Neuronal stem cell (in vitro differentiated cells): Measurements from ENCODE around the gene SMIM10L2A.
"Not testable (repeated sequence)": the region's sequence is repeated elsewhere in the genome, so short reads cannot be mapped to it uniquely, and the experiment has no call there.

Experiments
- DNase-seq: peaks from one replicate; pipeline ENCODE4 v3.0.0-alpha.2; 2013; ENCODE audit warnings: low spot score
- H2AFZ ChIP-seq: one replicate; pipeline ENCODE4 v1.6.1; 2013; ENCODE audit warnings: mild to moderate bottlenecking, low read length, inconsistent platforms
- H2AK5ac ChIP-seq: 2 replicates; pipeline ENCODE4 v1.6.1; 2013; ENCODE audit warnings: low read depth, mild to moderate bottlenecking, inconsistent platforms, low read length, moderate library complexity, mixed read lengths
- H2BK120ac ChIP-seq: 2 replicates; pipeline ENCODE4 v1.6.1; 2013; ENCODE audit warnings: low read depth, mild to moderate bottlenecking, inconsistent platforms, low read length, moderate library complexity, mixed read lengths
- H2BK12ac ChIP-seq: one replicate; pipeline ENCODE4 v1.6.1; 2013; ENCODE audit warnings: low read length, inconsistent platforms
- H2BK15ac ChIP-seq: 2 replicates; pipeline ENCODE4 v1.6.1; 2013; ENCODE audit warnings: mild to moderate bottlenecking, low read length, inconsistent platforms, mixed read lengths
- H2BK5ac ChIP-seq: one replicate; pipeline ENCODE4 v1.6.1; 2013; ENCODE audit warnings: inconsistent platforms, mild to moderate bottlenecking, low read length, moderate library complexity
- H3K14ac ChIP-seq: one replicate; pipeline ENCODE4 v1.6.1; 2013; ENCODE audit warnings: low read length, inconsistent platforms
- H3K18ac ChIP-seq: 2 replicates; pipeline ENCODE4 v1.6.1; 2013; ENCODE audit warnings: low read length, inconsistent platforms
- H3K23ac ChIP-seq: 2 replicates; pipeline ENCODE4 v1.6.1; 2013; ENCODE audit warnings: low read depth, mild to moderate bottlenecking, mixed read lengths, low read length, inconsistent platforms; ENCODE audit not compliant: poor library complexity
- H3K27ac ChIP-seq: replicated peaks from 3 replicates; pipeline ENCODE4 v1.5.1; 2013; ENCODE audit warnings: low read length, inconsistent platforms
- H3K27me3 ChIP-seq, 3 experiments: 2 replicates each; pipeline ENCODE4 v1.6.1; 2013; ENCODE audit warnings: low read length in 3 of 3, mild to moderate bottlenecking in 2 of 3, inconsistent platforms in 1 of 3, low read depth in 1 of 3, mixed read lengths in 1 of 3, moderate library complexity in 1 of 3; ENCODE audit not compliant: control insufficient read depth in 3 of 3, insufficient read depth in 3 of 3
- H3K36me3 ChIP-seq, 2 donors: replicated peaks in 1 of 2; 2 replicates each; pipeline ENCODE4 v1.6.1; 2013; ENCODE audit warnings: low read length in 2 of 2; ENCODE audit not compliant: control insufficient read depth in 2 of 2, insufficient read depth in 2 of 2
- H3K4ac ChIP-seq: 2 replicates; pipeline ENCODE4 v1.6.1; 2013; ENCODE audit warnings: inconsistent platforms, mild to moderate bottlenecking, low read length, moderate library complexity
- H3K4me1 ChIP-seq, 2 donors: 1 replicate in 1 of 2; 2 replicates in 1 of 2; pipeline ENCODE4 v1.6.1; 2013; ENCODE audit warnings: low read length in 2 of 2, low read depth in 1 of 2; ENCODE audit not compliant: control insufficient read depth in 2 of 2, insufficient read depth in 1 of 2
- H3K4me2 ChIP-seq: one replicate; pipeline ENCODE4 v1.6.1; 2013; ENCODE audit warnings: mild to moderate bottlenecking, low read length, inconsistent platforms; ENCODE audit not compliant: insufficient read depth, poor library complexity, severe bottlenecking
- H3K4me3 ChIP-seq, 2 donors: 2 replicates each; pipeline ENCODE4 v1.5.1; 2013; ENCODE audit warnings: low read length in 2 of 2, mild to moderate bottlenecking in 2 of 2, inconsistent platforms in 1 of 2, moderate library complexity in 1 of 2
- H3K79me1 ChIP-seq: one replicate; pipeline ENCODE4 v1.6.1; 2013; ENCODE audit warnings: low read depth, mild to moderate bottlenecking, inconsistent platforms, low read length, moderate library complexity
- H3K9ac ChIP-seq: one replicate; pipeline ENCODE4 v1.6.1; 2013; ENCODE audit warnings: mild to moderate bottlenecking, low read depth, low read length, inconsistent platforms; ENCODE audit not compliant: poor library complexity
- H3K9me3 ChIP-seq, 2 donors: replicated peaks in 1 of 2; 2 replicates each; pipeline versions ENCODE3 to v1.6.1; 2013; ENCODE audit warnings: low read length in 2 of 2, mild to moderate bottlenecking in 2 of 2, inconsistent platforms in 1 of 2, low read depth in 1 of 2, mixed read lengths in 1 of 2, moderate library complexity in 1 of 2; ENCODE audit not compliant: control insufficient read depth in 2 of 2, insufficient read depth in 1 of 2
- H4K8ac ChIP-seq: one replicate; pipeline ENCODE4 v1.6.1; 2013; ENCODE audit warnings: low read depth, mild to moderate bottlenecking, inconsistent platforms, low read length, moderate library complexity
- H4K91ac ChIP-seq: one replicate; pipeline ENCODE4 v1.6.1; 2013; ENCODE audit warnings: low read length, low read depth, mild to moderate bottlenecking, inconsistent platforms; ENCODE audit not compliant: poor library complexity
- WGBS, 2 donors: extraction: QIAGEN DNeasy Blood & Tissue Kit; methylation state at CpG; one replicate each; pipeline ENCODE4 v1.1.7; 2013; ENCODE audit warnings: missing lambda C conversion rate in 2 of 2, mixed read lengths in 1 of 2; ENCODE audit not compliant: insufficient read length in 2 of 2, insufficient replicate concordance in 1 of 2; ENCODE audit errors: extremely low coverage in 2 of 2; 5-methylcytosine and 5-hydroxymethylcytosine counted together

The SMIM10L2A gene

DNA sequence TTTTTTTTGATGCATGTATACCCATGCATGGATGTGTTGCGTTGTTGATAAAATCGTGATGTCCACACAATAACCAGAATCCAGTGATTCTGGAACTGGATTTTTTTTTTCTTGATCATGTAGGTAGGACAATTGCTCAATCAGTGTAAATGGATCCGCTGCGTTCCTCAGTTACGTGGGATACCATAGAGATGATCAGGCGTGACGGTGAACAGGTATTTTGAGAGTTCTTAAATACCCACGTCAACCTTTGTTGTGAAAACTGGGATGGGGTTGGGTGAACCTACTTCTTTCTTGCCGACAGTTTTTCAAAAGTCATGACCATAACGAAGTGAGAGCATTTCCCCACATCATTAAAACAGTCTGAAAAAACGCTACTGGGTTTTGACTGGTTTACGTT is 913 bp upstream of the SMIM10L2A start:
- Histone ChIP-seq H3K4me3 (no peak overlapping the region), H2BK120ac (no peak overlapping the region), H3K4ac (no peak overlapping the region), H3K4me2 (no peak overlapping the region), H3K27ac (no peak overlapping the region), H3K27me3 (peaks cover 0 to 10% (median 0%) of the 10 kb centered on the region in 3 experiments), H3K14ac (no peak overlapping the region), H2AFZ (peak overlapping the region; percentile 79), H2BK5ac (no peak overlapping the region), H3K9me3 (no peaks in the 10 kb centered on the region), H3K36me3 (no peaks in the 10 kb centered on the region), H3K23ac (no peak overlapping the region), H2AK5ac (no peak overlapping the region), H2BK15ac (no peak overlapping the region), H3K79me1 (no peaks in the 10 kb centered on the region), H3K9ac (no peak overlapping the region), H2BK12ac (no peak overlapping the region), H3K18ac (no peak overlapping the region), H4K8ac (no peak overlapping the region), H4K91ac (no peak overlapping the region), H3K4me1 (no peaks in the 10 kb centered on the region)
- DNase-seq: no peak
- no CpG with 5 or more reads among the region's 12 CpGs for WGBS, 2 donors

DNA sequence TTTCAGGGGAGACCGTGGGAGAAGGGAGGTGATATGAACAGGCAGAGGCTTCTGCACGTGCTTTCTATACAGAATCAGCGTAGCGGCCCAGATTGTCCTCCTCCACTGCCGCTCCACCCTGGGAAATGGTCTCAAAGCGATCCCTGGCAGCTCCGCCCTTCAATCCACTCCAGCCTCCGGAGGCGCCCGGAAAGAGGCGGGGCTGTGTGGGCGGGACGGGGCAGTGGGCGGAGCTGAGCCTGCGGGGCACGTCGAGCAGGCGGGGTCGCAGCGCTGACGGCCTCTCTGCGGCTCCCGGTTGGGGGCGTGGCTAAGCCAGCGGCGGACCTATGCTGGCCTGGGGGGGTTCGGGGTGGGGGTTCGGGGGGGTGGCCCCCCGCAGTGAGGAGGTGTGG is 210 bp upstream of the SMIM10L2A start:
- H3K9ac ChIP-seq: no peak overlapping the region
- H2BK120ac ChIP-seq: no peak overlapping the region
- peak overlapping the region; percentile 35 for H3K18ac ChIP-seq
- H2BK15ac ChIP-seq: no peak overlapping the region
- no peak overlapping the region for H3K27ac ChIP-seq
- H3K4me2 ChIP-seq: peak overlapping the region; percentile 23
- no peak overlapping the region for H3K4ac ChIP-seq
- peak overlapping the region; percentile 89 for H2AFZ ChIP-seq
- no CpG with 5 or more reads among the region's 29 CpGs for WGBS, 2 donors
- no peak overlapping the region for H2BK12ac ChIP-seq
- H3K27me3 ChIP-seq: peaks cover 0 to 10% (median 0%) of the 10 kb centered on the region in 3 experiments
- H2BK5ac ChIP-seq: no peak overlapping the region
- DNase-seq: peak; percentile 66
- no peak overlapping the region for H3K14ac ChIP-seq
- no peaks in the 10 kb centered on the region for H3K4me1 ChIP-seq
- no peak overlapping the region for H4K8ac ChIP-seq
- no peaks in the 10 kb centered on the region for H3K9me3 ChIP-seq
- no peak overlapping the region for H3K23ac ChIP-seq
- H2AK5ac ChIP-seq: no peak overlapping the region
- no peaks in the 10 kb centered on the region for H3K79me1 ChIP-seq
- H3K4me3 ChIP-seq: peak overlapping the region in 1 of 2 donors; percentile 40
- H4K91ac ChIP-seq: no peak overlapping the region
- no peaks in the 10 kb centered on the region for H3K36me3 ChIP-seq

DNA sequence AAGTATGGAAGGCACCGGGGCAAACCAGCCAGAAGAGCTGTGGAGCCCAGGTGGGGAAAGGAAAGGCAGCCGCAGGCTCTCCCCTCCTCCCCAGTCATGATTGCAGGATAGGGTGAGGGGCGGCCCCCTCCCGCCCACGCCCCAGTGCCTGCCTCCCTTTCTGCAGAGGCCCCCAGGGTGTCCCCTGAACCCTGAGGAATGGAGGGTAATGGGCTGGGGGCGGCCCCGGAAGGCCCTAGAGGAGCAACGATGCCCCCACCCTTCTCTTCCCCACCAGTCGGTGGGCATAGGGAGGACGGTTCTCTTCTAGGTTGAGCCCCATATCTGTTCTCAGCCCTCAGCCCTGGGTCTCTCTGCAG is 1.0 kb downstream of the SMIM10L2A start:
- peak overlapping the region; percentile 40 to 80 for H3K4me3 ChIP-seq
- not testable (repeated sequence) for H3K9ac ChIP-seq, H2BK5ac ChIP-seq, H4K8ac ChIP-seq, DNase-seq, H3K9me3 ChIP-seq, H2BK15ac ChIP-seq, H4K91ac ChIP-seq, H3K23ac ChIP-seq, H3K14ac ChIP-seq, H3K4me1 ChIP-seq, H2AK5ac ChIP-seq, H3K4ac ChIP-seq, H2BK120ac ChIP-seq, H3K27ac ChIP-seq, H3K36me3 ChIP-seq, H2BK12ac ChIP-seq, H3K79me1 ChIP-seq
- WGBS, 2 donors: no CpG with 5 or more reads among the region's 10 CpGs
- peaks cover 0 to 12% (median 0%) of the 10 kb centered on the region in 3 experiments for H3K27me3 ChIP-seq
- peak overlapping the region; percentile 57 for H3K18ac ChIP-seq
- H2AFZ ChIP-seq: peak overlapping the region; percentile 89
- peak overlapping the region; percentile 37 for H3K4me2 ChIP-seq

DNA sequence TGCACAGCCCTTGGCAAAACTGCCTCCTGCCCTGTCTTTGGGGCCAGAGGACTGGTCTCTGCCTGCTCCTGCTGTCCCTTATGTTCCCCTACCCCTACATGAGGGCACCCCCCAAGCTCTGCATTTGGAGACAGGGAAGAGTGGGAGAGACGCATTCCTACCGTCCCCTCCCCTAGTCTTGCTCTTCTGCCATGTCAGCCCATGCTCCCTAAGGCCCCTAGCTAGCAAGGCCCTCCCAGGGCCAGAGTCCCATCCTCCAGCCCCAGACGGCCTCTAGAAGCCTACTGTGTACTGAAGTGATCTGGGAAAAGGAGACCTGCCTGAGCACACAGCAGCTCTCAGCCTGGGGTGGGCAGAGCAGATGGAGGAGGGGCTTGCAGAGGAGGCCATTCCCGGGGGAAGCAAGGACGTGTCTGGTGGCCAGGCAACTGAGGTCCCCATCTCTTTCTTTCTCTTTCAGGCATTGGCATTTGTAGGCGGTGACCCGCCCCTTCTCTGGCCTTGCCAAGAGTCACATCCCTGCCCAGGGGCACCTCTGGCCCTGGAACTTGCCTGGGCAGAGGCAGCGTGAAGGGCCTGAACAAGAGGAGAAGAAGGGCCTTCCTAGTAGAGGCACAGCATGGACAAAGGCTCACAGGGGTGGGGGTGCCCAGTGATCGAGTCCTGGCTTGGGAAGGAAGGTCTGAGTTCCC is 1.6 kb downstream of the SMIM10L2A start:
- H3K23ac ChIP-seq, H2BK12ac ChIP-seq, H3K9me3 ChIP-seq, H4K91ac ChIP-seq, H3K4ac ChIP-seq, H3K4me1 ChIP-seq, H3K4me2 ChIP-seq, H3K4me3 ChIP-seq, H2BK15ac ChIP-seq, H3K18ac ChIP-seq, H2BK5ac ChIP-seq, H4K8ac ChIP-seq, H3K36me3 ChIP-seq, H3K27ac ChIP-seq, H3K79me1 ChIP-seq, H2BK120ac ChIP-seq, H2AK5ac ChIP-seq, H3K9ac ChIP-seq, DNase-seq, H2AFZ ChIP-seq, H3K14ac ChIP-seq: not testable (repeated sequence)
- H3K27me3 ChIP-seq: peaks cover 0 to 12% (median 0%) of the 10 kb centered on the region in 3 experiments
- no CpG with 5 or more reads among the region's 9 CpGs for WGBS, 2 donors
